Stimulated activated CD4-positive, alpha-beta T cell treated with anti-CD3 and anti-CD28 coated beads, TNF-alpha, amount 100 ng/mL, for 4 hours (primary cell): ENCODE data around the gene HOMEZ.

Experiments
- DNase-seq, 3 experiments: peaks; one replicate each; pipeline ENCODE4 v3.0.0-alpha.2; 2020; ENCODE audit warnings: low read depth in 3 of 3

Gene HOMEZ

DNA sequence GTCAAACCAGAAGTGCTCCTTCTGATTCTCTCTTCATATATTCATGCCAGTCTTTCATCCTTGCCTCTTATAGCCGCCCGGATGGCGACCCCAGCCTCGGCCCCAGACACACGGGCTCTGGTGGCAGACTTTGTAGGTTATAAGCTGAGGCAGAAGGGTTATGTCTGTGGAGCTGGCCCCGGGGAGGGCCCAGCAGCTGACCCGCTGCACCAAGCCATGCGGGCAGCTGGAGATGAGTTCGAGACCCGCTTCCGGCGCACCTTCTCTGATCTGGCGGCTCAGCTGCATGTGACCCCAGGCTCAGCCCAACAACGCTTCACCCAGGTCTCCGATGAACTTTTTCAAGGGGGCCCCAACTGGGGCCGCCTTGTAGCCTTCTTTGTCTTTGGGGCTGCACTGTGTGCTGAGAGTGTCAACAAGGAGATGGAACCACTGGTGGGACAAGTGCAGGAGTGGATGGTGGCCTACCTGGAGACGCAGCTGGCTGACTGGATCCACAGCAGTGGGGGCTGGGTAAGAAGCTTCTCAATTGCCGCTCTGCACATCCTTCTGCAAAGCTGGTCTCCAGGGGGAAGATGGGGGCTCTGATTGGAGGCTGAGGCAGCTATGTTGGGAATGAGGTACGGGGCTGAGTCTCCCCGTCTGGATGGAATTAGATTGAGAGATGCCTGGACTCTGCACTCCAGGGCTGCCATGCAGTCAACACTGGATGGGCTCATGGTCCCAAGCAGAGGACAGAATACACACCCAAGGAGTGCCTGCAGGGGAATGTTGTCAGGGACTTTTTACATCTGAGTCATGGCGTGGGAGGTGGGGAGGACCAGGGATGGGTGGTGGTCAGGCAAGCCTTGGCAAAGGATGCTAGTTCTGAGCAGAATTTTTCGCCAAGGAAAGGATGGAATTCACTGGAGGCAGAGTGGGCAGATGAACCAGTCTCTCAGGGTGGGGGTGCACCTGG lies 22.0 kb upstream of the HOMEZ start:
- no peak for DNase-seq

GRCh38 chr14:23307146-23307530 lies 21.2 kb upstream of the HOMEZ start:
- no peak for DNase-seq

- DNase-seq: no peak
These were observed 20.6 kb upstream of the HOMEZ start, which contains the start of gene BCL2L2 for GRCh38 chr14:23306412-23307145. BCL2L2 (plus strand) TSS chr14:23306833; CDS start chr14:23307768, 935 bp downstream.

DNA sequence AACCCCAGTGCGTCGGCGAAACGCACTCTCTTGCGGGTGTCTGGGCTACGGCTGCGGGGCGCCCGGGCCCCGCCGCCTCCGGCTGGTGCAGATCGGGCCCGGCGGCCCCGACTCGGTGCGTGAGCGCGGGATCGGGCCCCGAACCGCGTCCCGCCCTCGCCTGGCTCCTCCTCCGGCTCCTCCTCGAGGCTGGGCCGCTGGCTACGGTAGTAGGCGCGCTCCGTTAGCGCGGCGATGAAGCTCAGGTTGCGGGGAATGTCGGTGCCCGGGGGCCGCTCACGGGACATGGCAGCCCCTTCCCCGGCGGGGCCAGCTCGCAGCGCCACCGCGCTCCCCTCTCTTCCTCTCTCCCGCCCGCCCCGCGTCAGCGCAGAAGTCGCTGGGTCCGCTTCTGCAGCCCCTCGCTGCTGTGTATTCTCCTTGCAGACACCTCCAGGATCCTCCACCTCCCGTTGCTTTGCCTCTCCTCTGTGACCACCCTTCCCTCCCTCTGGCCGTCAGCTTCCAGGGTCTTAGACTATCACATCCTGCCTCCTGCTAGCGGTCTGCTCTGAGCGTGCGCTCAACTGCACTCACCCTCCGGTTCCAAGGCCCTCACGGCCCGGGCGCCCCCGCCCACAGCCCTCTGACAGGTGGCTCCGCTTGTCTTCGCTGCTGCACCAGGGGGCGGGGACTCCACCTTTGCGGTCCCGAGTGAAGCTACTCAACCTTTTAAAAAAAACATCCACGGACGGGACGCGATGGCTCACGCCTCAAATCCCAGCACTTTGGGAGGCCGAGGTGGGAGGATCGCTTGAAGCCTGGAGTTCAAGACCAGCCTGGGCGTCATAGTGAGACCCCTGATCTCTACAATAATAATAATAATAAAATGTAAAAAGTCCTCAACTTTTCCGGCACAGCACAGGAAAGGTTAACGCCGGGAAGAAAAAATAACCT lies 16.6 kb upstream of the HOMEZ start, which contains the start of gene PPP1R3E:
PPP1R3E (minus strand) TSS at position 570 of the 936 bp plus-strand sequence; CDS start at position 287, 283 bp downstream.
- peak; percentile 77 to 84 (median 83) for DNase-seq

GRCh38 chr14:23301969-23302289 lies 16.0 kb upstream of the HOMEZ start:
- no peak for DNase-seq

GRCh38 chr14:23301288-23301968 lies 15.5 kb upstream of the HOMEZ start:
- peak; percentile 92 to 96 (median 95) for DNase-seq

GRCh38 chr14:23300687-23301223 lies 14.8 kb upstream of the HOMEZ start:
- peak in 1 of 3 experiments; percentile 12 for DNase-seq

GRCh38 chr14:23299986-23300686 lies 14.2 kb upstream of the HOMEZ start:
- no peak for DNase-seq

DNA sequence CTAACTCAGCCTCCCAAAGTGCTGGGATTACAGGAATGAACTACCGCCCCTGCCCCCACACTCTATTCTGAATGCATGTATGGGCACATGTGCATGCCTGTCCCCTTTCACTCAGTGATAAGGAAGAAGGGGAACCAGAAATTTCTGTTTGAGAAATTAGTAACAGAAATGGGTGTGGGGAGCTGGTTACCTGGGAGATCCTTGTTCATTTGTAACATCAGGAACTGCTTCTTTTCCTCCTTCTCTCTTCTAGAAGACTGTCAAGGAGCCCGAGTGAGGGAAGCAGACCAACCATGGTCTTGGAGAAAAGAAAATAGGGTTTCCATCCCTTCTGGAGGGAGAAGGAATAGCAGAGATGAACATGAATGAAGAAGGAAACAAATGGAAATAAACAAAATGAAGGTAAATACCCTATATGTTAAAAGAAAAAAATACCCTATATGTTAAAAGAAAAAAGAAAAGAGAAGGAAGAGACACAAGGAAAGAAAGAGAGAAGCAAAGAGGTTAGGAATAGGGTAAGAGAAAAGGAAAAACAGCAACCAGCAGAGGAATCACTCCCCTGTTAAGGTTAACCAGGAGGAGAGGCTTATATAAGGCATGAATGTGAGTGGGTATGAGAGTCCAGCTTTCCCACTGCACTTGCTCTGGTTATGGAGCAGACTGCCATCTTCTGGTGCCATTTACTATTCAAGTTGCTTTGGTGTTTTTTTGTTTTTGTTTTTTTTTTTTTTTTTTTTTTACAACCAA lies 13.5 kb upstream of the HOMEZ start:
- DNase-seq: no peak

DNA sequence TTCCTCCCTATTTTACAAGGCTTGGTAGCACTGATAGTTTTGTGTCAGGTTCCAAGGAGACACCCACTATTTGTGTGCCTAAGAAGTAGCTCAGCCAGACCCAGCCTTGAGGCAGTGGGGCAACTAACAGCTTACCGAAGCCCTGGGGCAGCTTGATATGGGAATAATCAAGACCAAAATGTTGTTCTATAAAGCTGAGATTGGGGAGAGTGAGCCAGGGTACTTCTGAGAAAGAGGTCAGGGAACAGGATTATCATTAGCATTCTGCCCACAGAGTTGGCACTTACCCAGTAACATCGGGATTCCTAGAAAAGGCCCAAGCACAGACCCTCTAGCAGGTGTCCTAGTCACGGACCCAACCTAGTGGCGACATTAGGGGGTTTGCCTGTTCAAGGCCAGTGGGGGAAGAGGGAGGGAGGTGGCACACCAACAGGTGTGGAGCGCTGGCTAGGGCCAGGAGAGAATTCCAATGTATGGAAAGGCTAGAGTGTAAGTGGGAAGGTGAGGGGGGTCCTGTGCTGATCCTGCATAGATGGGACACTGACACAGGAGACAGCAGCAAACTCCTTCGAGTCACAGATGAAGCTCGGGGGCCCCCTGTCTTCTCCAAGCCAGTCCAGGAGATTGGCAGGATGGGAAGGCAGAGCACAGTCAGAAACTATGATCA lies 11.8 kb upstream of the HOMEZ start:
- DNase-seq: no peak

GRCh38 chr14:23297096-23297495 lies 11.2 kb upstream of the HOMEZ start:
- DNase-seq: no peak

DNA sequence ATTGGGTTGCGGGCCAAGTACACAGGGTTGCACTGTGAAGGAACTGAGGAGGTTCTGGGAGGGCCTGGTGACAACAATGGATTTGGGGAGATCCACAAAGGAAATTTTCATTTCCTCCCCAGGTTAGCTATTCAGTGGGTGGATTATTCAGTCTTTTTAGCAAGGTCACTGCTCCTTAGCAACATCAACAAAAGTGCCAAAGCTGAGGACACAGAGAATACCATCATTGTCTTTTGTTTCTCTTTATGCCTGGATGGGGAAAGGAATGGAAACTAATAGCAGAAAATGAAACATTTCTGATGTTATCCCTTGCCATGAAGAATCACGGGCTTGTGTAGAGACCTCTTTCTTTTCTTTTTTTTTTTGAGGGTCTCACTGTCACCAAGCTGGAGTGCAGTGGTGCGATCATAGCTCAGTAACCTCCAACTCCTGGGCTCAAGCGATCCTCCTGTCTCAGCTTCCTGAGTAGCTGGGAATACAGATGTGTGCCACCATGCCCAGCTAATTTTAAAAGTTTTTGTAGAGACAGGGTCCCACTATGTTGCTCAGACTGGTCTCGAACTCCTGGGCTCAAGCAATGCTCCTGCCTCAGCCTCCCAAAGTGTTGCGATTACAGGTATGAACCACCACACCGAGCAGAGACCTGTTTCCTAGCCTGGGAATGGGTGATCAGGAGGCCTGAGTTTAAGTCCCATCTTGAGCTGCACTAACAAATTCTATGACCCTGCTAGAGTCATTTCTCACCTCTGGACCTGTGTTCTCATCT lies 10.3 kb upstream of the HOMEZ start:
- no peak for DNase-seq

GRCh38 chr14:23294734-23295561 lies 9.0 kb upstream of the HOMEZ start:
- DNase-seq: peak in 1 of 3 experiments; percentile 16

DNA sequence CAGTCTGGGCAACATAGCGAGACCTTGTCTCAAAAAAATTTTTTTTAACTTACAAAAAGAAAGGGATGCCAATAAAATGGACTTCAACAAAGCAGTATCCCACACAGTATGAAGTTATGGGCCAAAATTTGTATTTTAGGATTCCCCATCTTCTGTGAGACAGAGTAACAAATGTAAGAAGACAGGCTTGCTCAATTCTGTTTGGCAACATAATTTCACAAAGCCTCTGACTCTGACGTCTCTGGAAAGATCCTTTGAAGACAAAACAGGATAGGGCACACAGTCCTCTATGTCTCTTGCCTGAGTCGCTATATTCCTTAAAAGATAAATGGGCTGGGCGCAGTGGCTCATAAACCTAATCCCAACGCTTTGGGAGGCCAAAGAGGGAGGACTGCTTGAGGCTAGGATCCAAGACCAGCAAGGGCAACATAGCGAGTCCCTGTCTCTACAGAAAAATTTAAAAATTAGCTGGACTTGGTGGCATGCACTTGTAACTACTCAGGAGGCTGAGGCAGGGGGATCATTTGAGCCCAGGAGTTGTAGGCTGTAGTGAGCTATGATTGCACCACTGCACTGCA lies 1.1 kb upstream of the HOMEZ start:
- no peak for DNase-seq

DNA sequence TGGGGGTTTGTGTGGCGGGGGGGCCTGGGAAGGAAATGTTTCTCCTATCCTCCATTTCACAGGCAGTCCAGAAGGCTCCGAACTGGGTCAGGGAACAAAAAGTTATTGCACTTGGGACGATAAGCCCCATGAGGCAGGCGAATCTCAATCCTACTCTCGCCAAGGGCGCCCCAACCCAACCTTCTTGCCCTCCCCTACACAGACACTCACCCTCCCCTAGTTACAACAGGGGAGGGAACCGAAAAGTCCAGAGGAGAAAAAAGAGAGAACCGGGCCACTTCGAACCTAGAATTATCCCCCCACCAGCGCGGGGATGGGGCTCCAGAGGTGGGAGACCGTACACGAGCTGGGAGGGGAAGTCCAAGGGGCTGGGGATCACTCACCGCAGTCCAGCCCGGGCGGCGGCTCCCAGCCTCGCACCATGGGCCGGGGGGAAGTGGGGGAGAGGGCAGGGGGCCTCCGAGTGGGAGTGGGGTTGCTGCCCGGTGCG lies 357 bp downstream of the HOMEZ start:
- DNase-seq: no peak

DNA sequence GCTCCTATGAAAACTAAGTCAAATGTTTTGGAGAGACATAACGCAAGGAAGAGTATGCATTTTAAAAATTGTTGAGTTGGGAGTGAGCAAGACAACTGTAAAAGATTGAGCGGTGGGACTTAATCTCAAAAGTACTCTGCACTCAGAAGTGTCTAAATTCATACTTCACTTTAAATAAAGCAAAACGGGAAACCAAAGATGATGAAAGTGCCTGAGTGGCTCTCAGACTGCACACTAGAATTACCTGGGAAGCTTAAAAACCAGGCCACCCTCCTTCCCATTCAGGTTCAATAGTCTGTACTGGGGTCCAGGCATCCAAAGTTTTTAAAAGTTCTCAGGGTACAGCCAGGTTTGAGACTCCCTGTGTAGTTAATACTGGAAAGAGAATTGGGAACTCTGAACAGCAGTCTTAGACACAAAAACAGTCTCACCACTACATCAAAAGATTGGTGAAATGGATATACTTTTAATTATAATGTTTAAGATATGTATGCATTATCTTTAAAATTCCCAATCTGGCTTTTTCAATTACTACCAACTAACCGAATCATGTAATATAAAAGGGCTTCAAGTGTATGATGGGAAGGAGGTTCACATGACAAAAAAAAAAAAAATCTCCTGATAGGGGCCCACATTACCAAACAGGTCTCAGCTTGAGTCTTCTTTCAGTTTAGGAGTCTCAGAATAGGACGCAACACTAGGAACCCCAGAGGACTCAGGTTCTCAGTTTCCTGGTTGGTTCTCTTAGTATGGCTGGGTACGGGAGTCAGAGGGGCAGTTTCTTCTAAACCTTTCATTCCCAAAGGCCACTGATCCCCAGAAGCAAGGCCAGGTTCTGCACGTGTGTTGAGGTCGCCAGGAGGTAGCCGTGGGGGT lies 1.0 kb downstream of the HOMEZ start:
- no peak for DNase-seq
